ENCODE measurements around the gene CTNS. TPM values are rescaled to one million over a fixed set of nuclear protein-coding genes. Genes with fewer than 3 reads are reported as not detected.

CTNS gene
- polyA plus RNA-seq, 1 donor (not counting 4 experiments of a cell fraction or from before 2014, with no cell fraction given) = 7.4 TPM

GRCh38 chr17:3658784-3659449 is 22.4 kb downstream of the CTNS start:
- TF ChIP-seq CTCF (optimal IDR thresholded peaks at IDR 0.05 in 1 of 3, IDR thresholded peaks at IDR 0.05 in 1 of 3, conservative IDR thresholded peaks at IDR 0.05 in 1 of 3; ENCODE audit: extremely low read depth in 1 of 3, insufficient read depth in 2 of 3, low read length in 3 of 3) = no peak
- no peak for TF ChIP-seq EZH2 (IDR thresholded peaks at IDR 0.05; ENCODE audit: low read length)
- H3K27ac ChIP-seq (ENCODE audit: control insufficient read depth, insufficient read depth, low read length) = no peak overlapping the region
- peaks cover 17% of the 10 kb centered on the region for H3K4me1 ChIP-seq (ENCODE audit: control insufficient read depth, extremely low read depth, insufficient read depth, low read length)
- FAIRE-seq = no peak
- dilution Hi-C loops (cut with MboI; ENCODE audit: extremely low pct_ligation_motif_present, low sequenced_read_pairs) = no loop called here
- no peaks in the 10 kb centered on the region for H3K27me3 ChIP-seq (ENCODE audit: control insufficient read depth, extremely low read depth, insufficient read depth, low read length)
- no peak for DNase-seq (ENCODE audit: low read depth, low spot score)
- no peak overlapping the region for H3K9ac ChIP-seq (ENCODE audit: control insufficient read depth, extremely low read depth, insufficient read depth, low read length)
- H3K4me2 ChIP-seq (ENCODE audit: control insufficient read depth, extremely low read depth, insufficient read depth, low read depth, low read length) = no peak overlapping the region
- no peaks in the 10 kb centered on the region for H4K20me1 ChIP-seq (ENCODE audit: control insufficient read depth, extremely low read depth, insufficient read depth, low read length)
- no peak overlapping the region for H2AFZ ChIP-seq (ENCODE audit: control insufficient read depth, low read length)
- H3K9me1 ChIP-seq (ENCODE audit: control insufficient read depth, extremely low read depth, insufficient read depth, low read length) = peaks cover 7% of the 10 kb centered on the region
- H3K9me3 ChIP-seq (ENCODE audit: control insufficient read depth, low read depth, low read length) = no peaks in the 10 kb centered on the region
- H3K36me3 ChIP-seq (ENCODE audit: control insufficient read depth in 2 of 2, extremely low read depth in 1 of 2, insufficient read depth in 2 of 2, low read length in 2 of 2) = peaks cover 8 to 18% of the 10 kb centered on the region in 2 experiments
- H3K79me2 ChIP-seq (ENCODE audit: control insufficient read depth, insufficient read depth, low read length) = no peaks in the 10 kb centered on the region
- no peak overlapping the region for H3K4me3 ChIP-seq (ENCODE audit: control insufficient read depth in 2 of 3, extremely low read depth in 1 of 3, insufficient read depth in 2 of 3, low read depth in 1 of 3, low read length in 3 of 3)

GRCh38 chr17:3659541-3660111 is 23.1 kb downstream of the CTNS start:
- Histone ChIP-seq H3K9me3 (ENCODE audit: control insufficient read depth, low read depth, low read length) (no peaks in the 10 kb centered on the region), H3K4me3 (ENCODE audit: control insufficient read depth in 2 of 3, extremely low read depth in 1 of 3, insufficient read depth in 2 of 3, low read depth in 1 of 3, low read length in 3 of 3) (no peak overlapping the region), H3K27ac (ENCODE audit: control insufficient read depth, insufficient read depth, low read length) (peak overlapping the region; percentile 47), H2AFZ (ENCODE audit: control insufficient read depth, low read length) (no peak overlapping the region), H3K27me3 (ENCODE audit: control insufficient read depth, extremely low read depth, insufficient read depth, low read length) (no peaks in the 10 kb centered on the region), H3K4me2 (ENCODE audit: control insufficient read depth, extremely low read depth, insufficient read depth, low read depth, low read length) (peak overlapping the region; percentile 32), H4K20me1 (ENCODE audit: control insufficient read depth, extremely low read depth, insufficient read depth, low read length) (peaks cover 4% of the 10 kb centered on the region), H3K36me3 (ENCODE audit: control insufficient read depth in 2 of 2, extremely low read depth in 1 of 2, insufficient read depth in 2 of 2, low read length in 2 of 2) (peaks cover 15 to 21% of the 10 kb centered on the region in 2 experiments), H3K79me2 (ENCODE audit: control insufficient read depth, insufficient read depth, low read length) (peaks cover 6% of the 10 kb centered on the region), H3K9ac (ENCODE audit: control insufficient read depth, extremely low read depth, insufficient read depth, low read length) (no peak overlapping the region), H3K9me1 (ENCODE audit: control insufficient read depth, extremely low read depth, insufficient read depth, low read length) (peaks cover 7% of the 10 kb centered on the region), H3K4me1 (ENCODE audit: control insufficient read depth, extremely low read depth, insufficient read depth, low read length) (peaks cover 17% of the 10 kb centered on the region)
- DNase-seq (ENCODE audit: low read depth, low spot score) (no peak), FAIRE-seq (peak; percentile 93)
- TF ChIP-seq CTCF (optimal IDR thresholded peaks at IDR 0.05 in 1 of 3, IDR thresholded peaks at IDR 0.05 in 1 of 3, conservative IDR thresholded peaks at IDR 0.05 in 1 of 3; ENCODE audit: extremely low read depth in 1 of 3, insufficient read depth in 2 of 3, low read length in 3 of 3) (peak in 2 of 3 experiments; percentile 7 to 15), EZH2 (IDR thresholded peaks at IDR 0.05; ENCODE audit: low read length) (no peak)
- dilution Hi-C loops (cut with MboI; ENCODE audit: extremely low pct_ligation_motif_present, low sequenced_read_pairs) = no loop called here

All from keratinocyte (primary cell).